OCI-LY3 (cell line): Measurements from ENCODE around the gene NT5DC4.

Experiments used
- H2AFZ ChIP-seq: fragments of 200-600, 300-600 bp; shearing (Covaris generic); 2 replicates; pipeline ENCODE4 v1.6.0; 2014; ENCODE audit warnings: antibody characterized with exemption, low read depth, low read length
- H3K27ac ChIP-seq: fragments of 200-600, 300-600 bp; sonication (generic); 2 replicates; pipeline ENCODE4 v1.5.1; 2014; ENCODE audit warnings: mild to moderate bottlenecking, low read length, moderate library complexity, mixed read lengths
- H3K27me3 ChIP-seq: fragments of 200-600, 300-600 bp; sonication (generic); 2 replicates; pipeline ENCODE4 v1.6.1; 2014; ENCODE audit warnings: low read depth, low read length, mixed read lengths
- H3K36me3 ChIP-seq: fragments of 200-600, 300-600 bp; sonication (generic); replicated peaks from 2 replicates; pipeline ENCODE3; 2014; ENCODE audit warnings: low read depth, low read length, mixed read lengths
- H3K4me1 ChIP-seq: fragments of 300-600, 200-600 bp; sonication (generic); 2 replicates; pipeline ENCODE4 v1.6.1; 2014; ENCODE audit warnings: low read length, mixed read lengths
- H3K4me2 ChIP-seq: fragments of 200-600, 300-600 bp; sonication (generic); 2 replicates; pipeline ENCODE4 v1.6.1; 2014; ENCODE audit warnings: low read length, mixed read lengths
- H3K4me3 ChIP-seq: fragments of 300-600, 200-600 bp; sonication (generic); 2 replicates; pipeline ENCODE4 v1.5.1; 2014; ENCODE audit warnings: antibody characterized with exemption, mild to moderate bottlenecking, low read length, moderate library complexity
- H3K79me2 ChIP-seq: fragments of 300-600, 200-600 bp; shearing (Covaris generic); 2 replicates; pipeline ENCODE4 v1.6.1; 2014; ENCODE audit warnings: mild to moderate bottlenecking, low read length, mixed read lengths
- H3K9ac ChIP-seq: fragments of 300-600, 200-600 bp; shearing (Covaris generic); 2 replicates; pipeline ENCODE4 v1.6.0; 2014; ENCODE audit warnings: mild to moderate bottlenecking, low read length, moderate library complexity
- H3K9me3 ChIP-seq: fragments of 200-600, 300-600 bp; shearing (Covaris generic); 2 replicates; pipeline ENCODE4 v1.6.1; 2014; ENCODE audit warnings: low read length, mixed read lengths; ENCODE audit not compliant: insufficient read depth
- H4K20me1 ChIP-seq: fragments of 200-600, 300-600 bp; sonication (generic); 2 replicates; pipeline ENCODE4 v1.6.1; 2016; ENCODE audit warnings: low read length, mixed read lengths; ENCODE audit not compliant: insufficient read depth
- CTCF ChIP-seq: fragments of 200-600, 300-600 bp; sonication (generic); IDR thresholded peaks from 2 replicates; pipeline ENCODE4 v1.5.1; 2014; ENCODE audit warnings: antibody characterized with exemption, low read length, low read depth
- EZH2phosphoT487 ChIP-seq: fragments of 200-600 bp; shearing (Covaris generic); IDR thresholded peaks from 2 replicates; pipeline ENCODE4 v1.6.1; 2018; ENCODE audit warnings: antibody characterized with exemption, mixed run types, low read depth

Gene NT5DC4

GRCh38 chr2:112750560-112750843, 29.7 kb downstream of the NT5DC4 start:
- 0 out of 2 replicates have a peak, but pooled peaks cover 4% of the 10 kb centered on the region for H4K20me1 ChIP-seq
- H2AFZ ChIP-seq = no peak overlapping the region
- peaks cover 59% of the 10 kb centered on the region for H3K36me3 ChIP-seq
- TF ChIP-seq EZH2phosphoT487 (no peak), CTCF (no peak)
- no peaks in the 10 kb centered on the region for H3K27me3 ChIP-seq
- H3K9ac ChIP-seq = no peak overlapping the region
- H3K9me3 ChIP-seq = no peaks in the 10 kb centered on the region
- H3K79me2 ChIP-seq = peaks cover 5% of the 10 kb centered on the region; the same call in 1 of the 2 replicates
- H3K4me1 ChIP-seq = no peaks in the 10 kb centered on the region
- no peak overlapping the region for H3K27ac ChIP-seq
- no peak overlapping the region for H3K4me3 ChIP-seq
- H3K4me2 ChIP-seq = no peak overlapping the region

DNA sequence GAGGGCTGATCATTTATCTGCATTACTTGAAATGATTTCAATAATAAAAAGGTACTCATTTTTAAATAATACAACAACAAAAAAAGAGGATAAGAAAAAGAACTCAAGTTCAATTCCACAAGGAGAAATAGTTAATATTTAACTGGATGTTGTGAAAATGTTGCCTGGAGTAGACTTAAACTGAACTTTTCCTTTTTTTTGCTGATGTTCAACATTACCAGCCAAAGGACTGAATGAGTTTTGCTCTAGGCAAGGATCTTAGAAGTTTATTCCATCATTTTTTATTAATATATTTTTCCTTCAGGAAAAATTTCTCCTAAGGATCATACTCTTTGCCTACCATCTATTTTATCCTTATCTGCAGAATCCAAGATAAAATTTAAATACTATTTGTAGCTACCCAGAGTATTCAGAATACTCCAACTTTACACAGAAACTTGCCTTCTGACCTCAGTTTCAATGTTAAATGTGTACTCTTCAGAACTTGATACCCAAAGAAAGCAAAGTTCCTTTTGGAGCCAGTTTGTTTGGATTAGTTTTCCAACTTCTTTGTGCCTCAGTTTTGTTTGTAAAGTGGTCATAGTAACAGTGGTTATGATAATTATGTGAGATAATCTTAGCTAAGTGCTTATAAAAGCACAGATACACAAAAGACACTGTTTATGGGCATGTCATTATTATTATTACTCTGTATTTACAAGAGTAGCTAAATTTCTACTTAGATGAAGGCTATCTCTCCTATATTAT, 30.8 kb downstream of the NT5DC4 start:
- Histone ChIP-seq H3K9ac (no peak overlapping the region), H3K4me3 (no peak overlapping the region), H3K27me3 (no peaks in the 10 kb centered on the region), H4K20me1 (0 out of 2 replicates have a peak, but pooled peaks cover 4% of the 10 kb centered on the region), H3K27ac (no peak overlapping the region), H3K4me2 (no peak overlapping the region), H3K9me3 (no peaks in the 10 kb centered on the region), H3K36me3 (peaks cover 66% of the 10 kb centered on the region), H3K79me2 (peaks cover 5% of the 10 kb centered on the region; the same call in 1 of the 2 replicates), H3K4me1 (no peaks in the 10 kb centered on the region), H2AFZ (no peak overlapping the region)
- no peak for TF ChIP-seq EZH2phosphoT487
- no peak for TF ChIP-seq CTCF

DNA sequence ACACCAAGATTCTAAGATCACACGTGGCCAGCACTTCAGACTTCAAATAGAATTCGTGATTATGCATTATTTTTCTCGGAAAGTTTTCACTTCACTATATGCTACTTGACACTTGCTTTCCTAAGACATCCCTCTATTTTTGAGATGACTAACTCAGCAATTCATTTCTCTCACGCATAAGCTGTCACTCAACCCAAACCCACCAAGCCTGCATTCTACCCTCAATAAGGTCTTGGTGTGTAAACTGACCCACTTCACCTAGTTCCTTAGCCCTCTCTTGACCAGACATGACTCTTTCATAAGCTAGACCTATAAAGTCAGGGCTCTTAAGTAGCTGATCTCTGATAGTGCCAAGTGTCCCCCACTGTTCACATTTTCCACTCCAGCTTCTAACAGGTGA, 31.8 kb downstream of the NT5DC4 start:
- no peak overlapping the region for H2AFZ ChIP-seq
- no peak overlapping the region for H3K4me2 ChIP-seq
- H3K27ac ChIP-seq = no peak overlapping the region
- no peaks in the 10 kb centered on the region for H3K27me3 ChIP-seq
- H3K79me2 ChIP-seq = peaks cover 2% of the 10 kb centered on the region; the same call in 1 of the 2 replicates
- H4K20me1 ChIP-seq = 0 out of 2 replicates have a peak, but pooled peaks cover 4% of the 10 kb centered on the region
- H3K4me1 ChIP-seq = no peaks in the 10 kb centered on the region
- TF ChIP-seq EZH2phosphoT487 (no peak), CTCF (no peak)
- H3K36me3 ChIP-seq = peaks cover 68% of the 10 kb centered on the region
- no peaks in the 10 kb centered on the region for H3K9me3 ChIP-seq
- H3K9ac ChIP-seq = no peak overlapping the region
- no peak overlapping the region for H3K4me3 ChIP-seq

GRCh38 chr2:112754564-112754963, 33.7 kb downstream of the NT5DC4 start:
- Histone ChIP-seq H3K79me2 (no peaks in the 10 kb centered on the region), H3K9ac (no peak overlapping the region), H3K9me3 (no peaks in the 10 kb centered on the region), H3K4me3 (no peak overlapping the region), H4K20me1 (0 out of 2 replicates have a peak, but pooled peaks cover 4% of the 10 kb centered on the region), H3K4me1 (no peaks in the 10 kb centered on the region), H3K4me2 (no peak overlapping the region), H3K27me3 (no peaks in the 10 kb centered on the region), H2AFZ (no peak overlapping the region), H3K27ac (no peak overlapping the region), H3K36me3 (peaks cover 81% of the 10 kb centered on the region)
- TF ChIP-seq EZH2phosphoT487 = no peak
- TF ChIP-seq CTCF = no peak
